Psoas muscle (tissue), 8 donors: ENCODE results near the gene LRRTM4. TPM values are rescaled to one million over a fixed set of nuclear protein-coding genes. Genes with fewer than 3 reads are reported as not detected.

Experiments
- ATAC-seq, 4 donors: fragments of 200-7000 bp; cut with Tn5 transposase; one replicate each; pipeline ENCODE4 v1.9.1; 2020; ENCODE audit warnings: moderate library complexity in 3 of 4, mild to moderate bottlenecking in 2 of 4
- DNase-seq, 2 donors: peaks; one replicate each; pipeline ENCODE4 v3.0.0-alpha.2; 2020
- H3K27ac ChIP-seq: fragments of 200-600 bp; one replicate; pipeline ENCODE4 v1.8.0; 2022
- H3K27me3 ChIP-seq, 3 donors: fragments of 200-600 bp in 1 of 3; one replicate each; pipeline versions ENCODE4 v1.6.1 to v1.8.0; 2013 to 2022; ENCODE audit warnings: low read length in 2 of 3, mild to moderate bottlenecking in 2 of 3, moderate library complexity in 1 of 3; ENCODE audit not compliant: insufficient read depth in 3 of 3
- H3K36me3 ChIP-seq, 2 donors: fragments of 200-600 bp in 1 of 2; one replicate each; pipeline versions ENCODE4 v1.6.1 to v1.8.0; 2013 to 2022; ENCODE audit warnings: low read depth in 1 of 2, mild to moderate bottlenecking in 1 of 2, moderate library complexity in 1 of 2; ENCODE audit not compliant: insufficient read depth in 1 of 2
- H3K4me1 ChIP-seq: fragments of 200-600 bp; one replicate; pipeline ENCODE4 v1.8.0; 2022
- H3K4me3 ChIP-seq: fragments of 200-600 bp; one replicate; pipeline ENCODE4 v1.8.0; 2022; ENCODE audit warnings: mild to moderate bottlenecking
- H3K9me3 ChIP-seq: fragments of 200-600 bp; one replicate; pipeline ENCODE4 v1.8.0; 2022
- CTCF ChIP-seq: fragments of 200-600 bp; IDR thresholded peaks from one replicate; pipeline ENCODE4 v1.8.0; 2022; ENCODE audit warnings: antibody characterized with exemption
- WGBS, 3 donors: extraction: QIAGEN DNeasy Blood & Tissue Kit; methylation state at CpG; one replicate each; pipeline versions ENCODE4 v1.1.6 to v1.1.7; 2013; 5-methylcytosine and 5-hydroxymethylcytosine counted together
- intact Hi-C, 2 donors: fragments of 100-400 bp; cut with DNase I; formaldehyde crosslinking; loops; one replicate each; pipeline versions ENCODE4 v1.11.0 to v1.14.2; 2022
- polyA plus RNA-seq, 3 donors: library from polyadenylated mRNA; stranded (reverse); fragments of 200-250 nt; gene quantifications; one replicate each; pipeline ENCODE4 v1.2.3, GENCODE V29; 2013
- total RNA-seq, 4 donors: library from RNA; stranded (reverse); fragmentation: NEBNext Ultra II Directional in 2 of 4; extraction: Animal tissue kit (Norgen Biotek cat#: 25700) in 2 of 4; gene quantifications; one replicate each; pipeline versions ENCODE4 v1.2.1 to v1.2.4, GENCODE V29; 2021 to 2023
- donor health status: healthy with polysubstance abuse.
- donor health status: DM: no; HTN: no; CAD: no; lungs with moderate emphysema.
- donor health status: Bipolar disorder and iron deficiency.
- donor health status: healthy.
- donor health status: DM: yes; HTN: yes; CAD: no.
- donor health status: DM: no; HTN: no; CAD: no.
- donor health status: DM: no; HTN: no; CAD: no.
- donor health status: DM: yes; HTN: yes; CAD: no.

The LRRTM4 gene
- total and polyA plus RNA-seq, 7 donors = 0.03 to 0.86 (median 0.25) TPM; not detected in 1

DNA sequence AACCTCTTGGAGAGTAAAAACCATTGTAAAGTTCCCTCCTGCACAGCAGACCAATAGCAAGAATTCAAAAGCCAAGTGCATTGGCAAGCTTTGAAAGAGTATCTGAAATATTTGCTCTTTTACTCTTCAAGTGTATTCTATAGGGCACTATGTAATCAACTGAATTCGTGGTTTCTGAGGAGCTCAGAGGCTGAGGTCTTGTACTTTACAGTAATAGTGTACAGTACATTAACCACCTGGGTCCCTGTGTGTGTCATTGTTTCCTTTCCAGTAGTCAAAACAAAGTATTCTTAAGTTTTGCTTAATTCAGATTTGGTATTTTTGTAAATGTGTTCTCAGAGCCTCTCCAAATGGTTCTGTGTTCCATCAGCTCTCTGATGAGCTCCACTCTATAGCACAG, 769.7 kb downstream of the LRRTM4 start:
- H3K4me1 ChIP-seq = peaks cover 7% of the 10 kb centered on the region

GRCh38 chr2:76749858-76750257, 772.3 kb downstream of the LRRTM4 start:
- intact Hi-C loops = no loop called here
- H3K27me3 ChIP-seq = no peaks in the 10 kb centered on the region
- no peak overlapping the region for H3K4me3 ChIP-seq
- peaks cover 7% of the 10 kb centered on the region for H3K4me1 ChIP-seq
- no peaks in the 10 kb centered on the region for H3K36me3 ChIP-seq
- no peak overlapping the region for H3K27ac ChIP-seq
- DNase-seq = no peak
- no peak for ATAC-seq
- no peaks in the 10 kb centered on the region for H3K9me3 ChIP-seq
- no peak for TF ChIP-seq CTCF

More for the DNA sequence above, 769.7 kb downstream of the LRRTM4 start:
- ATAC-seq = no peak
- no peak for DNase-seq
- WGBS, 3 donors = 48 to 53% (median 53%) methylated on average over 1 of the region's 1 CpG
- no peaks in the 10 kb centered on the region for H3K36me3 ChIP-seq
- intact Hi-C loops = no loop called here
- H3K4me3 ChIP-seq = no peak overlapping the region
- H3K9me3 ChIP-seq = no peaks in the 10 kb centered on the region
- H3K27ac ChIP-seq = no peak overlapping the region
- no peaks in the 10 kb centered on the region for H3K27me3 ChIP-seq
- TF ChIP-seq CTCF = no peak

- H3K4me1 ChIP-seq = peaks cover 7% of the 10 kb centered on the region
- no peak overlapping the region for H3K4me3 ChIP-seq
- no peak overlapping the region for H3K27ac ChIP-seq
- intact Hi-C loops = no loop called here
- 86 to 94% (median 89%) methylated on average over 14 of the region's 14 CpGs for WGBS, 3 donors
- ATAC-seq = no peak
- TF ChIP-seq CTCF = no peak
- no peak for DNase-seq
- no peaks in the 10 kb centered on the region for H3K27me3 ChIP-seq
- H3K9me3 ChIP-seq = no peaks in the 10 kb centered on the region
- no peaks in the 10 kb centered on the region for H3K36me3 ChIP-seq
Measured at GRCh38 chr2:76748581-76749296, 773.4 kb downstream of the LRRTM4 start.

DNA sequence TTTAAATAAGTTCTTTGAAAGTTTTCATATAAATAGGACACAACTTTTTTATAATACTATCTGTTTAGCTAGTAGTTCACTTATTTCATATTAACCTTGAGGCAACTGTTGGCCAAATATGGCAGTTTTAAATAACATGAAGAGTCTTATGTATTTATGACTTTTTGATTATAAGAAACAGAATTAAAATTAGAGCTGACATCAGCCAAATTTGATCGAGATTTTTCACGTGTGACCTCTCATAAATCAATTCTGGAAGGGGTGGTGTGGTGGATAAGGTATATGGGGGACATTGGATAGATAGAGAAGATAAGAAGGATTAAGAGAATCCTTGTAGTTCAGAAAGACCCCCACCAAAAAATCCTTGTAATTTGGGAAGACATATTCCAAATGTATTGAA, 776.6 kb downstream of the LRRTM4 start:
- Histone ChIP-seq H3K27ac (no peak overlapping the region), H3K4me1 (no peaks in the 10 kb centered on the region), H3K9me3 (no peaks in the 10 kb centered on the region), H3K36me3 (no peaks in the 10 kb centered on the region), H3K4me3 (no peak overlapping the region), H3K27me3 (no peaks in the 10 kb centered on the region)
- TF ChIP-seq CTCF = no peak
- DNase-seq (no peak), ATAC-seq (no peak)
- intact Hi-C loops = no loop called here
- WGBS, 3 donors = 82 to 89% (median 85%) methylated on average over 2 of the region's 2 CpGs

- ATAC-seq = no peak
- 67 to 74% (median 73%) methylated on average over 1 of the region's 1 CpG for WGBS, 3 donors
- H3K4me1 ChIP-seq = no peaks in the 10 kb centered on the region
Measured at GRCh38 chr2:76737607-76738006, 784.6 kb downstream of the LRRTM4 start.

More at GRCh38 chr2:76737607-76738006, 784.6 kb downstream of the LRRTM4 start:
- no peak for DNase-seq
- Histone ChIP-seq H3K27me3 (no peaks in the 10 kb centered on the region), H3K4me3 (no peak overlapping the region), H3K9me3 (no peaks in the 10 kb centered on the region), H3K36me3 (no peaks in the 10 kb centered on the region), H3K27ac (no peak overlapping the region)
- no peak for TF ChIP-seq CTCF
- intact Hi-C loops = no loop called here
